GM20431 (cell line): ENCODE results near the gene PPP3CA.

Experiments used
- in situ Hi-C: fragments of 300-500 bp; cut with MseI, MboI; formaldehyde crosslinking; loops from one replicate; pipeline ENCODE4 v1.15.0; 2020; ENCODE audit warnings: low sequenced_read_pairs; ENCODE audit not compliant: unreplicated experiment

The PPP3CA gene

GRCh38 chr4:100989401-100989800 lies 357.9 kb downstream of the PPP3CA start:
- in situ Hi-C loops: no loop called here

GRCh38 chr4:100988876-100989275 lies 358.4 kb downstream of the PPP3CA start:
- in situ Hi-C loops: no loop called here

GRCh38 chr4:100986360-100986868 lies 360.9 kb downstream of the PPP3CA start:
- in situ Hi-C loops: no loop called here

GRCh38 chr4:100985576-100985975 lies 361.8 kb downstream of the PPP3CA start:
- in situ Hi-C loops: no loop called here

- in situ Hi-C loops: no loop called here
Measured at GRCh38 chr4:100984901-100985300, 362.4 kb downstream of the PPP3CA start.

GRCh38 chr4:100983426-100983825 lies 363.9 kb downstream of the PPP3CA start:
- in situ Hi-C loops: no loop called here

- in situ Hi-C loops: no loop called here
Measured at GRCh38 chr4:100982345-100982744, 365.0 kb downstream of the PPP3CA start.

- in situ Hi-C loops: no loop called here
Measured at GRCh38 chr4:100981447-100982204, 365.7 kb downstream of the PPP3CA start.

GRCh38 chr4:100979736-100980135 lies 367.6 kb downstream of the PPP3CA start:
- in situ Hi-C loops: no loop called here

- in situ Hi-C loops: no loop called here
Measured at GRCh38 chr4:100977746-100978397, 369.5 kb downstream of the PPP3CA start.

GRCh38 chr4:100977274-100977673 lies 370.1 kb downstream of the PPP3CA start:
- in situ Hi-C loops: no loop called here
